ENCODE results near the gene DNM2.

DNM2 gene

GRCh38 chr19:10768936-10769335 lies 51.1 kb downstream of the DNM2 start:
- CTCF ChIA-PET, result interaction anchor here (0.8 to 1.1 kb wide), 2 partner anchors 11 to 68 kb away, joined by 3 to 4 read pairs; partner anchors contain the start of gene QTRT1
- peaks cover 5 to 43% of the 10 kb centered on the region in 2 experiments; a peak in 2 of 3 replicates for H3K36me3 ChIP-seq (ENCODE audit: control insufficient read depth in 2 of 2, insufficient read depth in 1 of 2, low read length in 2 of 2)

DNA sequence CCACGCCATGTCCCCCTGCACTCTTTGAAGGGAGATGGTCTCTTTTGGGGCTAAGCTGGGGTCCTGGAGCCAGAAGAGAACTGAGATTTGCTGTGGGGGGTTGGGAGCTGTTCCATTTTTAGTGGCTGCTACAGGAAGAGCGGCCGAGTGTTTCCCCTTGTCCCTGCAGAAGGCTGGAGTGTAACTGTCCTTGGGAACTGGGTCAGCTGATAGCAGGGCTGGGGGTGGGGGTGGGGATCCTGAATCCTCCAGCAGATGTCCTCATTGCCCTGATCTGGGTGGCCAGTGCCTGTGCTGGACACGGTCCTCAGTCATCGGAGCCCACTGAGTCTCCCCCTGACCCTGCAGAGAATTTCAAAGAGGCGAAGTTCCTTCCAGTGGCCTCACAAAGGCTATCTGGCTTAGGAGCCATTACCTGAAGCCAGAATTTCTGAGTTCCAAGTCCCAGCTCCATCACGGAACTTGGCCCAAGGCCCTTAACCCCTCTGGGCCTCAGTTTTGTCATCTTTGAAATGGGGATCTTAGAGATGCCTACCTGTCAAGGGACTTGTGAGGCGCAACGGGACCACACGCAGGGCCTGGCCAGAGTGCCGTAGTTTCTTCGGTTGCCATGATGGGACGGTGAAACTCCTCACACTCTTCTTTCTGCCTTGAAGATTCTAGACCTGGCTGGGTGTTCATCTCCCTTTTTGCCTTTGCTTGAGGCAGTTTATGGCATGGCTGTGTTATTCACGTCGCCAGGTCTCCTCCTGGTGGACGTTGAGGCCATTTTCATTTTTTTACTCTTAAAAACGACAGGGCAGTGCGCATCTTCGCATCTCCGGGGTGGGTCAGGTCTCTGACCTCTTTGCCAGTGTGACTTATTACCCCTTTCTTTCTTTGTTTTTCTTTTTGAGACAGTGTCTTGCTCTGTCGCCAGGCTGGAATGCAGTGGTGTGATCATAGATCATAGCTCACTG lies 51.9 kb downstream of the DNM2 start:
- Histone ChIP-seq H3K36me3 (ENCODE audit: control insufficient read depth in 2 of 2, insufficient read depth in 1 of 2, low read length in 2 of 2) (peaks cover 14 to 46% of the 10 kb centered on the region in 2 experiments; a peak in 2 of 3 replicates), H3K9me3 (ENCODE audit: control insufficient read depth, insufficient read depth, low read depth, low read length) (no peaks in the 10 kb centered on the region), H3K4me3 (ENCODE audit: low read depth, low read length) (no peak overlapping the region), H3K4me1 (ENCODE audit: control insufficient read depth, insufficient read depth, low read length) (no peaks in the 10 kb centered on the region), H3K27ac (ENCODE audit: extremely low read depth, low read depth, low read length) (no peak overlapping the region)
- ChIA-PET POLR2A (interaction anchor here (0.5 kb wide), 1 partner anchor 289 kb away, joined by 3 read pairs; no protein-coding TSS in a partner anchor), CTCF (interaction anchor here (0.6 to 1.7 kb wide), 10 partner anchors 8 to 374 kb away, joined by 3 to 8 read pairs (median 3); partner anchors contain the start of genes DNM2 and QTRT1)
- TF ChIP-seq ZNF341 (tag by site-specific recombination; IDR thresholded peaks at IDR 0.05; ENCODE audit: low read depth), result peak; percentile 36; the same call in 1 of the 2 replicates
- no peak for TF ChIP-seq ZNF223 (tag by site-specific recombination; IDR thresholded peaks at IDR 0.05)
- TF ChIP-seq ZNF629 (tag by site-specific recombination; IDR thresholded peaks at IDR 0.05), result no peak
- no peak for TF ChIP-seq ZNF600 (tag by site-specific recombination; IDR thresholded peaks at IDR 0.05)

More at GRCh38 chr19:10768936-10769335, 51.1 kb downstream of the DNM2 start:
- no peaks in the 10 kb centered on the region for H3K4me1 ChIP-seq (ENCODE audit: control insufficient read depth, insufficient read depth, low read length)
- H3K27ac ChIP-seq (ENCODE audit: extremely low read depth, low read depth, low read length), result no peak overlapping the region
- POLR2A ChIA-PET, result no interaction called here
- H3K9me3 ChIP-seq (ENCODE audit: control insufficient read depth, insufficient read depth, low read depth, low read length), result no peaks in the 10 kb centered on the region
- TF ChIP-seq ZNF768 (tag by site-specific recombination; IDR thresholded peaks at IDR 0.05) (peak; percentile 82; the same call in 1 of the 2 replicates), ZNF555 (tag by site-specific recombination; conservative IDR thresholded peaks at IDR 0.05) (no peak), KLF16 (tag by site-specific recombination; IDR thresholded peaks at IDR 0.05) (no peak), ZNF548 (tag by site-specific recombination; IDR thresholded peaks at IDR 0.05) (no peak), ZNF521 (tag by site-specific recombination; IDR thresholded peaks at IDR 0.05) (no peak)
- no peak overlapping the region for H3K4me3 ChIP-seq (ENCODE audit: low read depth, low read length)

GRCh38 chr19:10773969-10774368 lies 56.1 kb downstream of the DNM2 start:
- no peaks in the 10 kb centered on the region for H3K4me1 ChIP-seq (ENCODE audit: control insufficient read depth, insufficient read depth, low read length)
- TF ChIP-seq, protein P1, sequence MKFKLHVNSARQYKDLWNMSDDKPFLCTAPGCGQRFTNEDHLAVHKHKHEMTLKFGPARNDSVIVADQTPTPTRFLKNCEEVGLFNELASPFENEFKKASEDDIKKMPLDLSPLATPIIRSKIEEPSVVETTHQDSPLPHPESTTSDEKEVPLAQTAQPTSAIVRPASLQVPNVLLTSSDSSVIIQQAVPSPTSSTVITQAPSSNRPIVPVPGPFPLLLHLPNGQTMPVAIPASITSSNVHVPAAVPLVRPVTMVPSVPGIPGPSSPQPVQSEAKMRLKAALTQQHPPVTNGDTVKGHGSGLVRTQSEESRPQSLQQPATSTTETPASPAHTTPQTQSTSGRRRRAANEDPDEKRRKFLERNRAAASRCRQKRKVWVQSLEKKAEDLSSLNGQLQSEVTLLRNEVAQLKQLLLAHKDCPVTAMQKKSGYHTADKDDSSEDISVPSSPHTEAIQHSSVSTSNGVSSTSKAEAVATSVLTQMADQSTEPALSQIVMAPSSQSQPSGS (tag by site-specific recombination; IDR thresholded peaks at IDR 0.05; ENCODE audit: low read depth), result no peak
- no peak for TF ChIP-seq TCF7L2 (IDR thresholded peaks at IDR 0.05; ENCODE audit: borderline replicate concordance, low read depth, low read length)
- no peak for TF ChIP-seq SETDB1 (IDR thresholded peaks at IDR 0.05; ENCODE audit: insufficient read length, low read length)
- no peak for TF ChIP-seq ZNF16 (tag by site-specific recombination; IDR thresholded peaks at IDR 0.05; ENCODE audit: low read depth)
- TF ChIP-seq ZNF830 (tag by site-specific recombination; IDR thresholded peaks at IDR 0.05; ENCODE audit: low read depth), result no peak
- TF ChIP-seq ZNF112 (tag by site-specific recombination; IDR thresholded peaks at IDR 0.05), result no peak
- no peak for TF ChIP-seq ZNF140 (tag by site-specific recombination; IDR thresholded peaks at IDR 0.05)
- no peak for TF ChIP-seq KLF16 (tag by site-specific recombination; IDR thresholded peaks at IDR 0.05)
- no peak for TF ChIP-seq ZNF747 (tag by site-specific recombination; IDR thresholded peaks at IDR 0.05)
- TF ChIP-seq, protein P2, sequence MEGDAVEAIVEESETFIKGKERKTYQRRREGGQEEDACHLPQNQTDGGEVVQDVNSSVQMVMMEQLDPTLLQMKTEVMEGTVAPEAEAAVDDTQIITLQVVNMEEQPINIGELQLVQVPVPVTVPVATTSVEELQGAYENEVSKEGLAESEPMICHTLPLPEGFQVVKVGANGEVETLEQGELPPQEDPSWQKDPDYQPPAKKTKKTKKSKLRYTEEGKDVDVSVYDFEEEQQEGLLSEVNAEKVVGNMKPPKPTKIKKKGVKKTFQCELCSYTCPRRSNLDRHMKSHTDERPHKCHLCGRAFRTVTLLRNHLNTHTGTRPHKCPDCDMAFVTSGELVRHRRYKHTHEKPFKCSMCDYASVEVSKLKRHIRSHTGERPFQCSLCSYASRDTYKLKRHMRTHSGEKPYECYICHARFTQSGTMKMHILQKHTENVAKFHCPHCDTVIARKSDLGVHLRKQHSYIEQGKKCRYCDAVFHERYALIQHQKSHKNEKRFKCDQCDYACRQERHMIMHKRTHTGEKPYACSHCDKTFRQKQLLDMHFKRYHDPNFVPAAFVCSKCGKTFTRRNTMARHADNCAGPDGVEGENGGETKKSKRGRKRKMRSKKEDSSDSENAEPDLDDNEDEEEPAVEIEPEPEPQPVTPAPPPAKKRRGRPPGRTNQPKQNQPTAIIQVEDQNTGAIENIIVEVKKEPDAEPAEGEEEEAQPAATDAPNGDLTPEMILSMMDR (tag by site-specific recombination; IDR thresholded peaks at IDR 0.05), result no peak
- TF ChIP-seq RBAK (tag by site-specific recombination; IDR thresholded peaks at IDR 0.05), result no peak
- TF ChIP-seq, protein P3, sequence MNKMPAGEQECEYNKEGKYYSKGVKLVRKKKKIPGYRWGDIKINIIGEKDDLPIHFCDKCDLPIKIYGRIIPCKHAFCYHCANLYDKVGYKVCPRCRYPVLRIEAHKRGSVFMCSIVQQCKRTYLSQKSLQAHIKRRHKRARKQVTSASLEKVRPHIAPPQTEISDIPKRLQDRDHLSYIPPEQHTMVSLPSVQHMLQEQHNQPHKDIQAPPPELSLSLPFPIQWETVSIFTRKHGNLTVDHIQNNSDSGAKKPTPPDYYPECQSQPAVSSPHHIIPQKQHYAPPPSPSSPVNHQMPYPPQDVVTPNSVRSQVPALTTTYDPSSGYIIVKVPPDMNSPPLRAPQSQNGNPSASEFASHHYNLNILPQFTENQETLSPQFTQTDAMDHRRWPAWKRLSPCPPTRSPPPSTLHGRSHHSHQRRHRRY (tag by site-specific recombination; IDR thresholded peaks at IDR 0.05), result no peak
- TF ChIP-seq ZNF114 (tag by site-specific recombination; IDR thresholded peaks at IDR 0.05), result no peak
- no peak for TF ChIP-seq HOXC10 (CRISPR knock-in tag; IDR thresholded peaks at IDR 0.05)
- H3K36me3 ChIP-seq (ENCODE audit: control insufficient read depth in 2 of 2, insufficient read depth in 1 of 2, low read length in 2 of 2), result peaks cover 29 to 69% of the 10 kb centered on the region in 2 experiments
- no peak overlapping the region for H3K27ac ChIP-seq (ENCODE audit: extremely low read depth, low read depth, low read length)
- ChIA-PET POLR2A (no interaction called here), CTCF (interaction anchor here (0.6 to 2.1 kb wide), 5 partner anchors 11 to 212 kb away, joined by 3 to 5 read pairs (median 4); partner anchors contain the start of gene DNM2)
- H3K4me3 ChIP-seq (ENCODE audit: low read depth, low read length), result no peak overlapping the region
- no peaks in the 10 kb centered on the region for H3K9me3 ChIP-seq (ENCODE audit: control insufficient read depth, insufficient read depth, low read depth, low read length)
